PC-3 (cell line): ENCODE measurements around the gene PLPP1. TPM values are rescaled to one million over a fixed set of nuclear protein-coding genes. Genes with fewer than 3 reads are reported as not detected.
A peak's percentile ranks its signal among the peaks of the same experiment; 100 is the strongest.

ENCODE experiments used
- ATAC-seq: fragments of 200-7000 bp; cut with Tn5 transposase; 2 replicates; pipeline ENCODE4 v1.9.1; 2020; ENCODE audit warnings: mild to moderate bottlenecking, moderate library complexity
- BruUV-seq: library from RNA; stranded (reverse); fragments of 400-500 nt; replicated peaks from 2 replicates; lab custom pipeline; 2021; lab: Mats Ljungman, UMichigan
- CTCF ChIA-PET: fragments of 300-600 bp; sonication (Branson Sonifier 250); formaldehyde crosslinking; loops from one replicate; lab custom pipeline; 2022; ENCODE audit warnings: antibody characterized with exemption; lab: Charles Lee
- POLR2A ChIA-PET: fragments of 300-600 bp; sonication (Branson Sonifier 250); formaldehyde crosslinking; loops from one replicate; lab custom pipeline; 2022; ENCODE audit warnings: antibody characterized with exemption; ENCODE audit not compliant: unreplicated experiment; lab: Charles Lee
- DNase-seq: peaks from one replicate; pipeline ENCODE4 v3.0.0-alpha.2; 2015
- H2AFZ ChIP-seq: fragments of 300-600 bp; sonication (generic); 2 replicates; pipeline ENCODE4 v1.6.0; 2016; ENCODE audit warnings: antibody characterized with exemption, low read length
- H3F3A ChIP-seq: fragments of 300-600 bp; sonication (generic); one replicate; pipeline ENCODE4 v1.6.0; 2017; ENCODE audit warnings: antibody characterized with exemption, low read length, control low read depth, mild to moderate bottlenecking; ENCODE audit not compliant: unreplicated experiment
- H3K27ac ChIP-seq: fragments of 300-600 bp; sonication (generic); 2 replicates; pipeline ENCODE4 v1.5.1; 2016; ENCODE audit warnings: mild to moderate bottlenecking, low read length
- H3K27me3 ChIP-seq: fragments of 300-600 bp; sonication (generic); 2 replicates; pipeline ENCODE4 v1.6.1; 2016; ENCODE audit warnings: low read length, mixed read lengths
- H3K36me3 ChIP-seq: fragments of 300-600 bp; sonication (generic); 2 replicates; pipeline ENCODE4 v1.6.1; 2016; ENCODE audit warnings: low read depth, mixed run types, low read length, mixed read lengths
- H3K4me1 ChIP-seq: fragments of 300-600 bp; sonication (generic); 2 replicates; pipeline ENCODE4 v1.5.1; 2016; ENCODE audit warnings: low read length; ENCODE audit not compliant: insufficient read depth
- H3K4me2 ChIP-seq: fragments of 300-600 bp; sonication (generic); 2 replicates; pipeline ENCODE4 v1.6.0; 2016; ENCODE audit warnings: low read length
- H3K4me3 ChIP-seq: fragments of 300-600 bp; sonication (generic); 2 replicates; pipeline ENCODE4 v1.5.1; 2016; ENCODE audit warnings: mild to moderate bottlenecking, low read length, mixed read lengths
- H3K79me2 ChIP-seq: fragments of 300-600 bp; sonication (generic); 2 replicates; pipeline ENCODE4 v1.6.1; 2017; ENCODE audit warnings: low read length, mixed read lengths
- H3K9ac ChIP-seq: fragments of 300-600 bp; sonication (generic); 2 replicates; pipeline ENCODE4 v1.6.0; 2016; ENCODE audit warnings: mild to moderate bottlenecking, low read length
- H3K9me2 ChIP-seq: fragments of 300-600 bp; sonication (generic); replicated peaks from 2 replicates; pipeline ENCODE4 v1.6.1; 2016; ENCODE audit warnings: mixed run types, low read length, mixed read lengths
- H3K9me3 ChIP-seq: fragments of 300-600 bp; sonication (generic); 2 replicates; pipeline ENCODE4 v1.6.1; 2016; ENCODE audit warnings: low read length, mixed read lengths
- H4K20me1 ChIP-seq: fragments of 300-600 bp; sonication (generic); 2 replicates; pipeline ENCODE4 v1.6.1; 2016; ENCODE audit warnings: low read length, mixed read lengths
- EZH2 ChIP-seq: fragments of 300-600 bp; sonication (generic); IDR thresholded peaks from one replicate; pipeline ENCODE4 v1.6.1; 2017; ENCODE audit warnings: antibody characterized with exemption, mild to moderate bottlenecking, low read length; ENCODE audit not compliant: unreplicated experiment
- EZH2phosphoT487 ChIP-seq: fragments of 300-600 bp; sonication (generic); IDR thresholded peaks from 2 replicates; pipeline ENCODE4 v1.6.1; 2018; ENCODE audit warnings: mild to moderate bottlenecking, antibody characterized with exemption, low read length, borderline replicate concordance
- intact Hi-C: fragments of 100-400 bp; cut with micrococcal nuclease; formaldehyde crosslinking; loops from 2 replicates; pipeline ENCODE4 v1.9.0; 2023
- total RNA-seq: library from RNA; depleted of rRNA; stranded (reverse); fragments of >200 nt; gene quantifications from 2 replicates; pipeline ENCODE4 v1.2.3, GENCODE V29; 2014
- TF ChIP-seq, protein P1 (sequence below): fragments of 300-600 bp; sonication (generic); conservative IDR thresholded peaks from 2 replicates; pipeline ENCODE4 v1.5.1; 2017; ENCODE audit warnings: antibody characterized with exemption, low read depth, mild to moderate bottlenecking, low read length

Gene PLPP1
- total RNA-seq, 1 experiment from 2014 or later, result 16.2 TPM

- DNase-seq (no peak), ATAC-seq (no peak)
- BruUV-seq, result no TSS peak
- intact Hi-C loops, result loop anchor here (5.0 to 10.0 kb wide), 2 partner anchors 128 to 515 kb away; no protein-coding TSS in a partner anchor
- Histone ChIP-seq H3K79me2 (no peaks in the 10 kb centered on the region), H3K9ac (no peak overlapping the region), H4K20me1 (no peaks in the 10 kb centered on the region), H3K4me1 (0 out of 2 replicates have a peak, but pooled peaks cover under 1% of the 10 kb centered on the region), H3K27me3 (no peaks in the 10 kb centered on the region), H3K36me3 (peaks cover 4% of the 10 kb centered on the region; the same call in 1 of the 2 replicates), H3F3A (no peaks in the 10 kb centered on the region), H3K9me2 (no peaks in the 10 kb centered on the region), H3K9me3 (no peaks in the 10 kb centered on the region), H3K4me3 (no peak overlapping the region), H2AFZ (no peak overlapping the region), H3K4me2 (no peak overlapping the region), H3K27ac (no peak overlapping the region)
- POLR2A ChIA-PET, result no interaction called here
- TF ChIP-seq, protein P1, sequence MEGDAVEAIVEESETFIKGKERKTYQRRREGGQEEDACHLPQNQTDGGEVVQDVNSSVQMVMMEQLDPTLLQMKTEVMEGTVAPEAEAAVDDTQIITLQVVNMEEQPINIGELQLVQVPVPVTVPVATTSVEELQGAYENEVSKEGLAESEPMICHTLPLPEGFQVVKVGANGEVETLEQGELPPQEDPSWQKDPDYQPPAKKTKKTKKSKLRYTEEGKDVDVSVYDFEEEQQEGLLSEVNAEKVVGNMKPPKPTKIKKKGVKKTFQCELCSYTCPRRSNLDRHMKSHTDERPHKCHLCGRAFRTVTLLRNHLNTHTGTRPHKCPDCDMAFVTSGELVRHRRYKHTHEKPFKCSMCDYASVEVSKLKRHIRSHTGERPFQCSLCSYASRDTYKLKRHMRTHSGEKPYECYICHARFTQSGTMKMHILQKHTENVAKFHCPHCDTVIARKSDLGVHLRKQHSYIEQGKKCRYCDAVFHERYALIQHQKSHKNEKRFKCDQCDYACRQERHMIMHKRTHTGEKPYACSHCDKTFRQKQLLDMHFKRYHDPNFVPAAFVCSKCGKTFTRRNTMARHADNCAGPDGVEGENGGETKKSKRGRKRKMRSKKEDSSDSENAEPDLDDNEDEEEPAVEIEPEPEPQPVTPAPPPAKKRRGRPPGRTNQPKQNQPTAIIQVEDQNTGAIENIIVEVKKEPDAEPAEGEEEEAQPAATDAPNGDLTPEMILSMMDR, result no peak
- no peak for TF ChIP-seq EZH2phosphoT487
- TF ChIP-seq EZH2, result no peak
- CTCF ChIA-PET, result no interaction called here
These were observed 125.0 kb downstream of the PLPP1 start for GRCh38 chr5:55409775-55410174.

DNA sequence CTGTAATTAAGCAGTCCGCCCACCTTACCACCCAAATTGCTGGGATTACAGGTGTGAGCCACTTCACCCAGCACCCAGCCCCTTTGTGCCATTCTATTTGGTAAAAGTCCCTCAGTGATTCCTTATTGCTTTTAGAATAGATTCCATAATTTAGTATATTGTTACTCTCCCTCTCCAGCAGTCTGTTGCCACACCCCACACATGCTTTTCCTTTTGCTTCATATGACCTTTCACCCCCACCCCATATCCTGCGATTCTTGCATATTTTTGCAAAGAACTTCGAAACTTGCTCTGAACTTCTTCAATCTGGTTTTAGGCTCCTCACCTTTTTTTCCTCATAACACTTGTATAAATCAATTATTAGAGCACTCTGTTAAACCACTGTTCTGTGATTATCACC is 126.8 kb downstream of the PLPP1 start:
- Histone ChIP-seq H3K4me2 (no peak overlapping the region), H3K4me1 (no peaks in the 10 kb centered on the region), H3K9me3 (no peaks in the 10 kb centered on the region), H3K9ac (no peak overlapping the region), H3K9me2 (no peaks in the 10 kb centered on the region), H3K79me2 (no peaks in the 10 kb centered on the region), H3K4me3 (no peak overlapping the region), H3K27ac (no peak overlapping the region), H3K36me3 (peaks cover 4% of the 10 kb centered on the region; the same call in 1 of the 2 replicates), H3K27me3 (no peaks in the 10 kb centered on the region), H3F3A (no peaks in the 10 kb centered on the region), H4K20me1 (no peaks in the 10 kb centered on the region), H2AFZ (no peak overlapping the region)
- TF ChIP-seq EZH2 (no peak), EZH2phosphoT487 (no peak)
- TF ChIP-seq, protein P1, result no peak
- POLR2A ChIA-PET, result no interaction called here
- DNase-seq (no peak), ATAC-seq (no peak)
- BruUV-seq, result no TSS peak
- CTCF ChIA-PET, result no interaction called here
- intact Hi-C loops, result loop anchor here (2.0 to 10.0 kb wide), 2 partner anchors 285 to 517 kb away; no protein-coding TSS in a partner anchor

DNA sequence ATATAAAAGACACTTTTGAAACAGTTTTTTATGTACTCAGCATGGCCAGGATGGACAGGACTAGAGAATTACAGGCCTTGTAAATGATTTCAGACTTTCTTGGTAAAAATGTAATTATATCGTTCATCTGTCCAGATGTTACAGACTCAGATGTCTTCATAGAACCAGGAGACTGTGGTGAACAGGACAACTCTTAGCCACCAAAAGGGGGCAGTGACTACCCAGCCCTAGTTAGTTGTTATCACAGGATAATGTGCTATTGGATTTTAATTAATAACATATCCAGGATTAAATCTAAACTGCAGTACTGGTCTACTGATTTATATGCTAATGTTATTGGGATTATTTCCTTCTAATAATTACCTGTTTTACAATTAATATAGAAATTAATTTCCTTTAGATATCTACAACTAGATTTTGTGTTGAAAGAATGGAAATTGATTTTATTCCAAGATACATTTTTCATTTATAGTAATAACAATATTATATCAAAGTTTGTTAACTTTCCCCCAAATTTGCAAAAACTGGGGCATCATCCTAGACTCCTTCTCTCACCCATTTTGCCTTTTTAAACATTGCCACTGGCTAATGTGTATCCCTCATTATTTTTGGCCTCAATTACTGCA is 127.6 kb downstream of the PLPP1 start:
- Histone ChIP-seq H3K4me1 (no peaks in the 10 kb centered on the region), H3K9me3 (no peaks in the 10 kb centered on the region), H4K20me1 (no peaks in the 10 kb centered on the region), H3K9me2 (no peaks in the 10 kb centered on the region), H3K4me2 (no peak overlapping the region), H3K79me2 (no peaks in the 10 kb centered on the region), H3F3A (no peaks in the 10 kb centered on the region), H3K27me3 (no peaks in the 10 kb centered on the region), H3K36me3 (peaks cover 4% of the 10 kb centered on the region; the same call in 1 of the 2 replicates), H3K9ac (no peak overlapping the region), H3K27ac (no peak overlapping the region), H3K4me3 (no peak overlapping the region), H2AFZ (no peak overlapping the region)
- POLR2A ChIA-PET, result no interaction called here
- intact Hi-C loops, result loop anchor here (2.0 to 10.0 kb wide), 2 partner anchors 286 to 518 kb away; no protein-coding TSS in a partner anchor
- DNase-seq (peak; percentile 42), ATAC-seq (peak; percentile 67)
- no TSS peak for BruUV-seq
- TF ChIP-seq, protein P1, result peak; percentile 75
- no peak for TF ChIP-seq EZH2phosphoT487
- CTCF ChIA-PET, result interaction anchor here (0.6 to 1.0 kb wide), 2 partner anchors 11 to 286 kb away, joined by 4 to 5 read pairs; no protein-coding TSS in a partner anchor
